Hindlimb muscle (tissue), 1 donor: ENCODE data around the gene GCHFR. TPM values are rescaled to one million over a fixed set of nuclear protein-coding genes. Genes with fewer than 3 reads are reported as not detected.

Experiments used
- DNase-seq: peaks from one replicate; pipeline ENCODE4 v3.0.0-alpha.2; 2013
- polyA plus RNA-seq: library from polyadenylated mRNA; unstranded; fragments of 120-200 nt; gene quantifications from one replicate; pipeline ENCODE4 v1.2.1, GENCODE V29; 2013; ENCODE audit not compliant: insufficient read length

GCHFR gene
- polyA plus RNA-seq, 1 donor: 4.7 TPM

DNA sequence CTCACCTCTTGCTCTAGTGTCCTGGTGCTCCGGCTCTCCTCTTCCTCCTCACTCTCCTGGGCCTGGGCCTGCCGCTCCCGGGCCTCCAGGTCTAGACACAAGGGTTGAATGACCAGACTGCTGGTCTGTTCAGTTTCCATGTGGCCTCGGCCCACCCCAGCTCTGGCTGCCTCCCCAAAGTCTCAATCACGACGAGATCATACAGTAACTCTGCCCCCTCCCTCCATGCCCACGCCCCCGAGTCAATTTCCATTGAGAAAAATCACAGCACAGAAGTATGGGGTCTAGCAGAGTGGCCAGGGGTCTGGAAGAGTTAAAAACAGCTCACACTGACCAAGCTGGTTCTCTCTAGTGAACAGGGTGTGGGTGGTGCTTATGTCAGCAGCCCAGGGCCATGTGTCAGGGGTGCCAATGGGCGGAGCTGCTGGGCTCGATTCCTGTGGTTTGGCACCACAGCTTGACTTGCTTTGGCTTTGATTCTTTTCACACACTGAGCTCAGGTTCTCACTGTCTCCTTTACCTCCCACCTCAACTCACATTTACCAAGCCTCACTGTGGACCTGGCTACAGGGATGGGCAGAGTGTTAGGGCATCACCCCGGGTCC is 12.8 kb downstream of the GCHFR start:
- DNase-seq: no peak

DNA sequence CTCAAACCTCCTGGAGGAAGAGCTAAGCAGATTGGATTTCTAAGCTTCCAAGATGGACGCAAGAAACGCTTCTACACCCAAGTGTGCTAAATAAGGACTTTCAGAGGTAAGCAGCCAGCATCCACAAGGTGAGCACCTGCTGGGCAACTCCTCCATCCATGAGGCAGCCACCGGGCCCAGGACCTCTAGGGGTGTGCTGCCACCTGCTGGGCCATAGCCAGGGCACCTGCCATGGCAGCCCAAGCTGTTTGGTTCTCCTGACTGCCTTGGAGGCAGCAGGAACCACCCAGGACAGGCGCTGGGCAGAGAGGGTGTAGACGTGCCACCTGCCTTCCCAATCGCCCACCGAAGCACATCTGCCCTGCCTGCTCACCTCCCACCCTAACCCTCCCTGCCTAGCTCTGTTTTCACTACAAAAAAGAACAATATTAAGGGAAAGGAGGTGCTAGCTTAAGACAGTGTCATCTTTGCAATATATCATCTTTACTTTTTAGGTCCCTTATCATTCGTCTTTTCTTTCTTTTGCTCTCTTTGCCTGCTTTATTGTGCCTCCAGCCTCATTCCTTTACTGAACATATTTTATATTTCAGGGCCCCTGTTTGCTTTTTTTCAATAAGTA is 18.9 kb downstream of the GCHFR start:
- DNase-seq: no peak

- DNase-seq: no peak
These were observed 21.3 kb downstream of the GCHFR start for GRCh38 chr15:40785164-40785563.

GRCh38 chr15:40785814-40786213 is 21.9 kb downstream of the GCHFR start:
- no peak for DNase-seq

DNA sequence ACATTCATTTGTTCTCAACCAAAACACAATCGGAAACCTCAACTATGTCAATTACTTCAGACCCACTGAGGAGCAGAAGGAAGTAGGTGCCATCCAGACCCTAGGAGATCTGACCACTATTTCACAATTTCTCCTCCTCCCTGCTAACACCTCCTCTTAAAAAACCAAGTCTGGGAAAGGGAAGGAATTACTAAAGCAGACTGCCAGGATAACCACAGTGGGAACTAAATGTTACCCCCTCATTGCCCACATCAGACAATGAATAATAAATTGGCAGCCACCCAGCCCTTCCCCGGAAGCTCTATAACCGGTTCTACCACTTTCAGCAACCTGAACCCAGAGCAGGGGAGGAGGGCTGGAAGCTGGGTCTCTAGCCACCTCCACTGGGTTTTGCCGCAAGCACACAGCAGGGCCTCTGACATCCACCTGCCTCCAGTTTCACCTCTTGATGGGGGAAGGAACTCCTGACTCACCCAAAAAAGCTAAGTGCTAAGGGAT is 23.5 kb downstream of the GCHFR start:
- DNase-seq: no peak

GRCh38 chr15:40787991-40788390 is 24.1 kb downstream of the GCHFR start:
- DNase-seq: no peak

DNA sequence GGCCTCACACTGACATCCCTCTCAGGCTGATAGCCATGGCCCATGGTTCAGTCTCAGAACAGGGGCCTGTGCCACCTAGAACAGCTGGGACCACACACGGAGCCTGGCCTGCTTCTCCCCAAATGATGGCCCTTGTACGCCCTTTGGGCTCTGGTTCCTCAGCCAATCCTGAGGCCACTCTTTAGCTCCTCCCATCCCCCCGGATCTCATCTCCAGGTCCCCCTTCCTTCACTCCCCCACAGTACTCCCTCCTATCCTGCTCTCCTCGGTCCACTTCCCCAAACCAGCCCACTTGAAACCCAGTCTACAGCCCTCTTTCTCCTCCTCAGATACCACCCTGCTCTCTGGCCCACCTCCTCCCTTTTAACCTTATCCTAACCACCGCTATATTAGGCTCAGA is 25.3 kb downstream of the GCHFR start:
- no peak for DNase-seq

DNA sequence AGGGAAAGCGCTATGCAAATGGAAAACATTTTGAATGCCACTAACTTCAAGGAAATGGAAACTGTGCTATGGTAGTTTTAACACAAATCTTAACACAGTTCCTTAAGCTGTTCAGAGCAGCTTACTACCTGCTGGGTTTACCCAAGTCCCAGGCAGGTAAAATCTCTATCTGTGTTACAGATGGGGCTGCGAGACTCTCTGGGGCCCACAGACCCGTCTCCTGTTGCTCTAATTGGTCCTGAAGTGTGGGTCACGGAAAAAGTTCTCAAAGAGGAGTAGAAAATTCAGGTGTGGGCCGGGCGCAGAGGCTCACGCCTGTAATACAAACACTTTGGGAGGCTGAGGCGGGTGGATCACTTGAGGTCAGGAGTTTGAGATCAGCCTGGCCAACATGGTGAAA is 26.1 kb downstream of the GCHFR start:
- no peak for DNase-seq

DNA sequence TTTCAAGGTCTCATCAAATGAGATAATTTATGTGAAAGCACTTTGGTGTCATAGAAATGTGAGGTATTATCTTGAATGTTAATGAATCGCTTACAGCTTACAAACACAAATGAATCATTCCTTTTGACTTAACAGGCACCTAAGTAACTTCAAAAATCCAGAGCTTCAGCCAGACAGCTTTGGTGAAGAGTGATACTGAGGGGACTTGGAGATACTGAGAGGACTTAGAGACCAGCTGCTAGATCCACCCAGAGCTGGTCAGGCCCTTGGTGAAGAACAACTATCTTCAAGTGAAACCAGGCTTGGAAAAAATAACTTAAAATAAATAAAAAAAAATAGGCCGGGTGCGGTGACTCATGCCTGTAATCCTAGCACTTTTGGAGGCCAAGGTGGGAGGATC is 26.9 kb downstream of the GCHFR start:
- DNase-seq: no peak

DNA sequence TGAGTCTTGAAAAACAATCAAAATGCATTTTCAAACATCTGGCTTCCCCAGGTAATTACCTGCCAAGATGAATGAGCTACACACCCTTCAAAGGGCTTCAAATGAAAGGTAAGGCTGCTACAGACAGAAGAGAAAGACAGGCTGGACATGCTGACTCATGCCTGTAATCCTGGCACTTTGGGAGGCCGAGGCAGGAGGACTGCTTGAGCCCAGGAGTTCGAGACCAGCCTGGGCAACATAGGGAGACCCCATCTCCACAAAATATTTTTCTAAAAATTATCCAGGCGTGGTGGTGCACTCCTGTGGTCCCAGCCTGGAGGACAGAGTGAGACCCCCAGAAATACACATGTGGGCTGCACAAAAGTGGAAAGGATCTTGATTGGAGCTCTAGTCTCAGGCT is 28.5 kb downstream of the GCHFR start:
- no peak for DNase-seq

- no peak for DNase-seq
These were observed 29.5 kb downstream of the GCHFR start for GRCh38 chr15:40793216-40793989.

- no peak for DNase-seq
These were observed 32.2 kb downstream of the GCHFR start for GRCh38 chr15:40796041-40796440.

DNA sequence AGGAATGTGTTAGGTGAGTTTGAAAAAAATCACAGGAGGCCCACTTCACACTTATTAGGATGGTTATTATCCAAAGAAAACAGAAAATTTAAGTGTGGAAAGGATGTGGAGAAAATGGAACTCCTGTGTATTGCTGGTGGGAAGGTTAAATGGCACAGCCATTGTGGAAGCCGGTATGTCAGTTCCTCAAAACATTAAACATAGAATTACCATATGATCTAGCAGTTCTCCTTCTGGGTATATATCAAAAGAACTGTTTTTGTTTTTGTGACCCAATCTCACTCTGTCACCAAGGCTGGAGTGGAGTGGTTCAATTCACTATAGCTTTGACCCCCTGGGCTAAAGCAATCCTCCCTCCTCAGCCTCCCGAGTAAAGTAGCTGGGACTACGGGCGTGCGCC is 32.6 kb downstream of the GCHFR start:
- DNase-seq: no peak

DNA sequence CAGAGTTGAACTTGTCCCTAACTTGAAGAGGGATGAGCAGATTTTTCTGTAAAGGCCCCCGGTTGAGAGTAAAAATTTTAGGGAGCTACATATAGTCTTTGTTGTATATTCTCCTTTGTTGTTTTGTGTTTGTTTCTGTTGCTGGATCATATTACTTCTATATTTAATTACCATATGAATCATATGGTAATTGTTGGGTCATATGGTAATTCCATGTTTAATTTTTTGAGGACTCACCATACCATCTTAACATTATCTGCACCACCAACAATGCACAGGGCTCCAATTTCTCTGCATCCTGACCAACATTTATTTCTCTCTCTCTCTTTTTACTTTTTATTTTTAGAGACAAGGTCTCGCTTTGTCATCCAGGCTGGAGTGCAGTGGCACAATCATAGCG is 35.7 kb downstream of the GCHFR start:
- no peak for DNase-seq

DNA sequence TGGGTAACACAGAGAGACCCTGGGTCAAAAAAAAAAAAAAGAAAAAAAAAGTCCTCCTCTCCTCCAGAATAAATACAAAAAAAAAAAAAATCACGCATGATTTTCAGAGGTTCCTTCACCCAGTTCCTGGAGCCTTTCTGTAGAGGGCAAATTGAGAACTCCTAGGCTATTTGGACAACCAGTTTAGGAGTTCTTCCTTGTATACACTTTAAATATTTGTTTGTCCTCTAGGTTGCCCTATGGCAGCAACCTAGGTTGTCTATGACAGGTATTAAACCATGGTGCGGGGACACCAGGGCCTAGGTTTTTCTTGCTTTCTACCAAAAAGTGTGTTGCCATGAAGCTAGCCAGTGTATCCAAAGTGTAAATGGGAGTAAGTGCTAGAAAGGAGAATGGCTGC is 39.2 kb downstream of the GCHFR start:
- DNase-seq: no peak

DNA sequence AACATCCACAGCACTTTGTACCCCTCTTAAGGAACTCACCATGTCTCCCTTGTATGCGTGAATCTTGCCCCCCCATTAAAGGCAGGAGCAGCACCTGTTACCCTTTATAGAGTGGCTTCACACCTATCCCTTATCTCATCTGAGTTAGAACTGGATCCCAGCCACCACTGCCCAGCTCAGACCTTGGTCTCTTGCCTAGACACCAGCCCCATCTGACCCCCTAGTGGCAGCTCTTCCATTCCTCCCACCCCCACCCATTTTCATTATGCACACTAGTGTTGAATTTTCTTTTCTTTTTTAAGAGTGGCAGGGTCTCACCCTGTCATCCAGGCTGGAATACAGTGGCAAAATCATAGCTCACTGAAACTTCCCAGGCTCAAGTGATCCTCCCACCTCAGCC is 39.8 kb downstream of the GCHFR start:
- no peak for DNase-seq

GRCh38 chr15:40806672-40807027 is 42.8 kb downstream of the GCHFR start:
- DNase-seq: no peak

DNA sequence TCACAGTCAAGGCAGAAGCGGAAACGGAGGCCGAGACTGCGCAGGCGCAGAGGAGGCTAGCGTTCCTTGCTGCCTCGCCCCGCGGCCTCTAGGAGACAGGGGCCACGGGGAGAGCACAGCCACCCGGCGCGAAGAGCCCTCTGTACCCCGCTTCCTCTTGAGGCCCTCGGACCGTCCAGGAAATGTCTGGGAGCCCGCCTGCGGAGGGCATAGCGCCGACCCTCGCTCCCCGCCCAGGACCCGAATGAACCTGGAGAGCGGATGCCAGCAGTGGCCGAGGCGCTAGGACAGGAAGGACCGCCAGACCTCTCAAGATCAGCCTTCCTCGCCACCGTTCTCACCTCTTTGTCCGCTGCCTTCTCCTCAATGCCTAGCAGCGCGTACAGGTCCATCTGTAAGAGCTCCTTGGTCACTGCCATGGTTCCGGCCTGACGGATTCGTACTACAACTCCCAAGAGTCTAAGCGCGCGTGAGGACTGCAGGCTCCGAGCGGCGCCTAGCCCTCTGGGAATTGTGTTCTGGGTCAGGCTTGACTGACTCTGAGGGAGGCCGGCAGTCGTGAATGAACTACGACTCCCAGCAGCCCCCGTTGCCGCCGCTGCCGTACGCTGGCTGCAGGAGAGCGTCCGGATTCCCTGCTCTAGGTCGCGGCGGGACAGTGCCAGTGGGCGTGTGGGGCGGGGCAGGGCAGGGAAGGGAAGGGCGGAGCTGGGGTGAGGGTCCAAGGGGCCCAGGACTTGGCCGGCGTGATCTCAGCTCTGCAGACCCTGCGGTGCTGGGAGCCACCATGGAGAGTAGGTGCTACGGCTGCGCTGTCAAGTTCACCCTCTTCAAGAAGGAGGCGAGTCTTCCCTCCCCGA is 43.4 kb downstream of the GCHFR start, which contains the start of the genes DNAJC17 and ZFYVE19:
TSS of gene DNAJC17 (minus strand) at position 446 of the 860 bp plus-strand sequence. CDS start at position 419, 27 bp downstream.
TSS of gene ZFYVE19 (plus strand) at position 62 of the 860 bp plus-strand sequence. CDS start at position 563, 501 bp downstream.
- DNase-seq: peak; percentile 99

DNA sequence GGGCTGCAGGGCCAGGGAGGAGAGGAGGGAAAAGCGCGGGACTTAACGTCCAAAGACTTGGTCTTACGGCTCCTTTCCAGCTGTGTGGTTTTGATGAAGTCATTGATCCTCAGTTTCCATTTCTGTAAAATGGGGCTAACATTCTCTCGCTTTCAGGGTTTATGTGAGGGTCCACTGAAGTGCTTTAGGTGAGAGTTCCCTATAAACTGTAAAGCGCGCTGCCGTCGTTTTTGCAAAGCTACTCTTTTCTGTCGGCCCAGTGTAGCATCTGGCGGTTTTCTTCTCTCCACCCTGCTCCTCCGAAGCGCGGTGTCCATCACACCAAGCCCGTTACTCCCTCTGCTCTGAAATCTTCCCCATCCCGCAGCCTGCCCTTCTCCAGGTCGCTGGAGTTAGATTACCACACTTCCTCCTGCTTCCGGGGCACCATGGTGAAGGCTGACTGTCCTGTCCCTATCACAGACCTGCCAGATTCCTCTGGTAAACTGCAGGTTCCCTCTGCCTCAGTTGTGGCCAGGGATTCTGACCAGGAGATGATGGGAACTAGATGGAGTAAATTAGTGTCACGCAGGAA is 44.1 kb downstream of the GCHFR start:
- DNase-seq: no peak

GRCh38 chr15:40808861-40809450 is 45.1 kb downstream of the GCHFR start:
- no peak for DNase-seq

DNA sequence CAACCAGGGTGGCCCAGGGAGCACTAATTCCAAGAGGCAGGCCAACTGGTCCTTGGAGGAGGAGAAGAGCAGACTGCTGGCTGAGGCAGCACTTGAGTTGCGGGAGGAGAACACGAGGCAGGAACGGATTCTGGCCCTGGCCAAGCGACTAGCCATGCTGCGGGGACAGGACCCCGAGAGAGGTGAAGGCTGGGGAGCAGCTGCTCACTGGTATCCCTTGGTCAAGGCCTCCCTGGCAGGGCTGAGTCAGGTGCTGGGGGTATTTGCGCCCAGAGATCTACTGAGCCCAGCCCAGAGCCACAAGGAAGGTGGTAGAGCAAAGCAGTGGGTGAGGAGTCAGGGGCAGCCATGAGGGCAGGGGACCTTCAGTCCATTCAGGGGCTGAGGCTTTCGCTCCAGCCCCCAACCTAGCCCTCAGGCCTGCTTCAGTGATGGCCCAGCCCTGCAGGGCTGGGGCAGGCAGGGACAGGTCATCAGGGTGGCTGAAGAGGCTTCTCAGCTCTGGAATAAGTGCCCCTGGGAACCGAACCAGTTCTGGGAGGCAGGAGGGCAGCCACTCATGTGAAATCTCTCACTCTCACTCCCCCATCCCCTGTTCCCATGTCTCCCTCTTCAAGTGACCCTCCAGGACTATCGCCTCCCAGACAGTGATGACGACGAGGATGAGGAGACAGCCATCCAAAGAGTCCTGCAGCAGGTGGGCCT is 49.0 kb downstream of the GCHFR start:
- DNase-seq: no peak
